ENCODE measurements around the gene TSGA10. TPM values are rescaled to one million over a fixed set of nuclear protein-coding genes. Genes with fewer than 3 reads are reported as not detected.
A peak's percentile ranks its signal among the peaks of the same experiment; 100 is the strongest.

The TSGA10 gene
- total RNA-seq, 4 donors from 2014 or later = 7.0 to 12.6 (median 10.8) TPM

DNA sequence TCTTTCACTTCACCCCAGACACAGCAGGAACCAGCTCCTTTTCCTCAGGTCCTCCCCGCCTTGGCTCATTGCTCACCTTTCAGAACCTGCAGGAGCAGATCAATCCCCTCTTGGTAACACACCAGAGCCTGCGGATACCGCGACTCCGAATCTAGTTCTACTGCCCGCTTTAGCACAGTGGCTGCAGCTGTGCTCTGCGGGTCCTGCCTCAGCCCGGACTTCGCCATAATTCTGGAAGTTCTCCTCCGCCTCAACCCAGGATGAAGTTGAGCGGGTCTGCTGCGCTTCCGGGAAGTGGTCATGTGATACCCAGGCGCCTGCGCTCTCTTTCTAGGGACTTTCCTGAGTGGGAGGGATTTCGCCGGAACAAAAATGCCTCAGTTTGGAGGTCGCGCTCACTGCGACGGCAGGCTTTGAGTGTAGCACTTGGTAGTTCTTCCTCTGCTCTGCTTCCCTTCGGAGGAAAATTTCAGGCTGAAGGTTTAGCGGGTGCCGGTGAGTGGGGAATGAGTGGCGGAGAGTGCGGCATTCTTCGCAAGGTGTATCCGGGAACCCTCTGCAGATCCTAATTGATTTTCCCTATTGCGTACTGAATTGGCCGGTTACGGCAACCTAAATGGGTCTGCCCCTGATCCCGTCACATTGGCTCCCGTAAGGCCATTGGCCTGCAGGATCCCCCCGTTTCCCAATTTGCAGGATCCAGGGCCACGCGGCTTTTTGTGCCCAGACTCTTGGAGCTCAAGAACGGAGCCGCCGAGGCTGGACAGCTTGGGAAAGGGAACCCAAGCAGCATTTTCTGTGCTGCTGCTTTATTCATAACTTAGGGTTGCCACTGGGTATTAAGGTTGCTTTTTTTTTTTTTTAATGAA lies 26.2 kb upstream of the TSGA10 start, which contains the start of the genes MITD1 and MRPL30:
TSS of gene MITD1 (minus strand) at position 304 of the 869 bp plus-strand sequence. CDS start at position 227, 77 bp downstream.
TSS of gene MRPL30 (plus strand) at position 430 of the 869 bp plus-strand sequence. CDS start 5,020 bp downstream, outside the sequence.
- TF ChIP-seq CTCF (IDR thresholded peaks at IDR 0.05) = no peak
- no peak for TF ChIP-seq POLR2A (IDR thresholded peaks at IDR 0.05)
- H3K4me3 ChIP-seq (ENCODE audit: low read depth, poor library complexity, severe bottlenecking) = peak within 1 kb of the TSS; percentile 79
- peak; percentile 92 to 98 for DNase-seq (ENCODE audit: low spot score in 2 of 2)
- intact Hi-C loops (cut with DNase I; ENCODE audit: low total_unique reads) = no loop called here
- 0% methylated on average over 39 of the region's 39 CpGs for WGBS, 2 donors

GRCh38 chr2:99171377-99172140 lies 16.8 kb upstream of the TSGA10 start:
- DNase-seq (ENCODE audit: low spot score in 2 of 2) = no peak
- no peak overlapping the region for H3K4me3 ChIP-seq (ENCODE audit: low read depth, poor library complexity, severe bottlenecking)
- no peak for TF ChIP-seq POLR2A (IDR thresholded peaks at IDR 0.05)
- intact Hi-C loops (cut with DNase I; ENCODE audit: low total_unique reads) = no loop called here
- 96 to 97% methylated on average over 8 of the region's 8 CpGs for WGBS, 2 donors

DNA sequence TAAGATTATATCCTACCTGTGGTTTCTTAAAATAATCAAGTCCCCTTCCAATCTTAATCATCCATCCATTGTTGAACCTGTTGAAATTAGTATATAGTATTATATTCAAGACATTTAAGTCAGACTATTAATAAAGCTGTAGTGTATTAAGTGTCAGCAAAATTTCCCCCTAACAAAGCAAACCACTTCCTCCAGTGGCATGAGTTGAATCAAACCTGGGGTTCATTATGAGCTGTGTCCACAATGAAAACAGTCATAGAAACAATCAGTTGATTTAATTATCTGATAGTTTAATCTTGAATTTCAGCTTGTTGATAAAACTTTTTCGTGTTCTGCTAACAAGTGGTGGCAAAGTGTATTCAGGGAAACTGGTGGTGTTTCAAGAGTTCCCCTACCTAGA lies 14.8 kb upstream of the TSGA10 start:
- no peak for DNase-seq (ENCODE audit: low spot score in 2 of 2)
- intact Hi-C loops (cut with DNase I; ENCODE audit: low total_unique reads) = no loop called here
- no peak for TF ChIP-seq POLR2A (IDR thresholded peaks at IDR 0.05)
- no peak for TF ChIP-seq CTCF (IDR thresholded peaks at IDR 0.05)
- H3K4me3 ChIP-seq (ENCODE audit: low read depth, poor library complexity, severe bottlenecking) = no peak overlapping the region
- WGBS, 2 donors = 74 to 78% methylated on average over 1 of the region's 1 CpG

- intact Hi-C loops (cut with DNase I; ENCODE audit: low total_unique reads) = no loop called here
- no peak for DNase-seq (ENCODE audit: low spot score in 2 of 2)
- WGBS, 2 donors = 84 to 94% methylated on average over 5 of the region's 5 CpGs
- no peak for TF ChIP-seq POLR2A (IDR thresholded peaks at IDR 0.05)
- no peak for TF ChIP-seq CTCF (IDR thresholded peaks at IDR 0.05)
- H3K4me3 ChIP-seq (ENCODE audit: low read depth, poor library complexity, severe bottlenecking) = no peak overlapping the region
Observed at GRCh38 chr2:99166218-99166617, 11.5 kb upstream of the TSGA10 start.

GRCh38 chr2:99159594-99159993 lies 4.9 kb upstream of the TSGA10 start:
- DNase-seq (ENCODE audit: low spot score in 2 of 2) = no peak
- TF ChIP-seq CTCF (IDR thresholded peaks at IDR 0.05) (no peak), POLR2A (IDR thresholded peaks at IDR 0.05) (no peak)
- WGBS, 2 donors = 87 to 93% methylated on average over 4 of the region's 4 CpGs
- no peak overlapping the region for H3K4me3 ChIP-seq (ENCODE audit: low read depth, poor library complexity, severe bottlenecking)
- intact Hi-C loops (cut with DNase I; ENCODE audit: low total_unique reads) = no loop called here

- 92% methylated on average over 5 of the region's 5 CpGs for WGBS, 2 donors
- intact Hi-C loops (cut with DNase I; ENCODE audit: low total_unique reads) = no loop called here
- DNase-seq (ENCODE audit: low spot score in 2 of 2) = no peak
- TF ChIP-seq POLR2A (IDR thresholded peaks at IDR 0.05) (no peak), CTCF (IDR thresholded peaks at IDR 0.05) (no peak)
- no peak overlapping the region for H3K4me3 ChIP-seq (ENCODE audit: low read depth, poor library complexity, severe bottlenecking)
Observed at GRCh38 chr2:99158599-99158998, 3.9 kb upstream of the TSGA10 start.

All from lower leg skin (tissue), 4 donors.